ENCODE data around the gene NDNF.

The NDNF gene

GRCh38 chr4:121062521-121062920 lies 9.8 kb downstream of the NDNF start:
- H3K4me1 ChIP-seq (ENCODE audit: insufficient read depth, low read length, poor library complexity, severe bottlenecking): no peaks in the 10 kb centered on the region
- H3K36me3 ChIP-seq (ENCODE audit: insufficient read depth, low read length): no peaks in the 10 kb centered on the region
- no peaks in the 10 kb centered on the region for H3K9me3 ChIP-seq (ENCODE audit: insufficient read depth, low read depth, low read length)
- no peaks in the 10 kb centered on the region for H3F3A ChIP-seq (ENCODE audit: low read depth)
- H3K79me2 ChIP-seq (ENCODE audit: insufficient read depth, low read length): no peaks in the 10 kb centered on the region
- no peaks in the 10 kb centered on the region for H3K9me2 ChIP-seq (replicated peaks; ENCODE audit: low read depth, low read length)
- H3K27me3 ChIP-seq (ENCODE audit: insufficient read depth, low read length, poor library complexity, severe bottlenecking): no peaks in the 10 kb centered on the region
- H3K4me3 ChIP-seq (ENCODE audit: low read length, poor library complexity, severe bottlenecking): no peak overlapping the region
- H3K4me2 ChIP-seq (ENCODE audit: low read depth, low read length, poor library complexity, severe bottlenecking): no peak overlapping the region
- TF ChIP-seq EZH2phosphoT487 (IDR thresholded peaks at IDR 0.05; ENCODE audit: borderline replicate concordance): no peak
- TF ChIP-seq, protein P1, sequence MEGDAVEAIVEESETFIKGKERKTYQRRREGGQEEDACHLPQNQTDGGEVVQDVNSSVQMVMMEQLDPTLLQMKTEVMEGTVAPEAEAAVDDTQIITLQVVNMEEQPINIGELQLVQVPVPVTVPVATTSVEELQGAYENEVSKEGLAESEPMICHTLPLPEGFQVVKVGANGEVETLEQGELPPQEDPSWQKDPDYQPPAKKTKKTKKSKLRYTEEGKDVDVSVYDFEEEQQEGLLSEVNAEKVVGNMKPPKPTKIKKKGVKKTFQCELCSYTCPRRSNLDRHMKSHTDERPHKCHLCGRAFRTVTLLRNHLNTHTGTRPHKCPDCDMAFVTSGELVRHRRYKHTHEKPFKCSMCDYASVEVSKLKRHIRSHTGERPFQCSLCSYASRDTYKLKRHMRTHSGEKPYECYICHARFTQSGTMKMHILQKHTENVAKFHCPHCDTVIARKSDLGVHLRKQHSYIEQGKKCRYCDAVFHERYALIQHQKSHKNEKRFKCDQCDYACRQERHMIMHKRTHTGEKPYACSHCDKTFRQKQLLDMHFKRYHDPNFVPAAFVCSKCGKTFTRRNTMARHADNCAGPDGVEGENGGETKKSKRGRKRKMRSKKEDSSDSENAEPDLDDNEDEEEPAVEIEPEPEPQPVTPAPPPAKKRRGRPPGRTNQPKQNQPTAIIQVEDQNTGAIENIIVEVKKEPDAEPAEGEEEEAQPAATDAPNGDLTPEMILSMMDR (conservative IDR thresholded peaks at IDR 0.05; ENCODE audit: low read length): no peak
- H4K20me1 ChIP-seq (ENCODE audit: insufficient read depth, low read length, poor library complexity, severe bottlenecking): no peaks in the 10 kb centered on the region
- H3K9ac ChIP-seq (ENCODE audit: low read depth, low read length, poor library complexity, severe bottlenecking): no peak overlapping the region
- H2AFZ ChIP-seq (ENCODE audit: low read length): no peak overlapping the region

DNA sequence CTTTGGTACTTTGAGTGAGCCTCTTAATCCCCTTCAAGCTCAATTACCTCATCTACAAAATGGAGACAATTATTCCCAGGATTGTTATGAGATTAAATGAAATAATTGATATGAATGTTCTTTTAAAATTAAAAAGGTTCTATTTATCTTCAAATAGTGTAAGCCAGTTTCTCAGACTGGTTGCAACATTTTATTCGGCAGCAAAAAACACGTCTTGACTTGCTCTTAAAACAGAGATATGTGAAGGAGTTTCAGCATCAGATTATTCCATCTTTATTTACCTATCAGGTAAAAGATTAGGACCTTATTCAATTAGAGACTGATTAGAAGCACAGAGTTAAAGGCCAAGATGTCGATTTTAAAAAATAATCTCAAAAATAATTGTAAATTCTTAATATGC lies 10.5 kb downstream of the NDNF start:
- H2AFZ ChIP-seq (ENCODE audit: low read length): no peak overlapping the region
- H3K9ac ChIP-seq (ENCODE audit: low read depth, low read length, poor library complexity, severe bottlenecking): no peak overlapping the region
- no peaks in the 10 kb centered on the region for H3K79me2 ChIP-seq (ENCODE audit: insufficient read depth, low read length)
- no peak for TF ChIP-seq EZH2phosphoT487 (IDR thresholded peaks at IDR 0.05; ENCODE audit: borderline replicate concordance)
- TF ChIP-seq, protein P1 (conservative IDR thresholded peaks at IDR 0.05; ENCODE audit: low read length): no peak
- H3K4me3 ChIP-seq (ENCODE audit: low read length, poor library complexity, severe bottlenecking): no peak overlapping the region
- H3K9me2 ChIP-seq (replicated peaks; ENCODE audit: low read depth, low read length): no peaks in the 10 kb centered on the region
- H3K4me1 ChIP-seq (ENCODE audit: insufficient read depth, low read length, poor library complexity, severe bottlenecking): no peaks in the 10 kb centered on the region
- no peaks in the 10 kb centered on the region for H4K20me1 ChIP-seq (ENCODE audit: insufficient read depth, low read length, poor library complexity, severe bottlenecking)
- no peaks in the 10 kb centered on the region for H3F3A ChIP-seq (ENCODE audit: low read depth)
- H3K4me2 ChIP-seq (ENCODE audit: low read depth, low read length, poor library complexity, severe bottlenecking): no peak overlapping the region
- no peaks in the 10 kb centered on the region for H3K36me3 ChIP-seq (ENCODE audit: insufficient read depth, low read length)
- H3K27me3 ChIP-seq (ENCODE audit: insufficient read depth, low read length, poor library complexity, severe bottlenecking): no peaks in the 10 kb centered on the region
- H3K9me3 ChIP-seq (ENCODE audit: insufficient read depth, low read depth, low read length): no peaks in the 10 kb centered on the region

GRCh38 chr4:121061215-121061614 lies 11.1 kb downstream of the NDNF start:
- H3K9me2 ChIP-seq (replicated peaks; ENCODE audit: low read depth, low read length): no peaks in the 10 kb centered on the region
- no peaks in the 10 kb centered on the region for H3K27me3 ChIP-seq (ENCODE audit: insufficient read depth, low read length, poor library complexity, severe bottlenecking)
- TF ChIP-seq, protein P1 (conservative IDR thresholded peaks at IDR 0.05; ENCODE audit: low read length): no peak
- TF ChIP-seq EZH2phosphoT487 (IDR thresholded peaks at IDR 0.05; ENCODE audit: borderline replicate concordance): no peak
- no peaks in the 10 kb centered on the region for H3K4me1 ChIP-seq (ENCODE audit: insufficient read depth, low read length, poor library complexity, severe bottlenecking)
- no peak overlapping the region for H2AFZ ChIP-seq (ENCODE audit: low read length)
- no peaks in the 10 kb centered on the region for H4K20me1 ChIP-seq (ENCODE audit: insufficient read depth, low read length, poor library complexity, severe bottlenecking)
- H3K9me3 ChIP-seq (ENCODE audit: insufficient read depth, low read depth, low read length): no peaks in the 10 kb centered on the region
- no peaks in the 10 kb centered on the region for H3K36me3 ChIP-seq (ENCODE audit: insufficient read depth, low read length)
- H3K9ac ChIP-seq (ENCODE audit: low read depth, low read length, poor library complexity, severe bottlenecking): no peak overlapping the region
- no peak overlapping the region for H3K4me3 ChIP-seq (ENCODE audit: low read length, poor library complexity, severe bottlenecking)
- no peaks in the 10 kb centered on the region for H3K79me2 ChIP-seq (ENCODE audit: insufficient read depth, low read length)
- H3K4me2 ChIP-seq (ENCODE audit: low read depth, low read length, poor library complexity, severe bottlenecking): no peak overlapping the region
- H3F3A ChIP-seq (ENCODE audit: low read depth): no peaks in the 10 kb centered on the region

All from Loucy (cell line).